K562 (cell line): ENCODE measurements around the gene PREX1. TPM values are rescaled to one million over a fixed set of nuclear protein-coding genes. Genes with fewer than 3 reads are reported as not detected.
A peak's percentile ranks its signal among the peaks of the same experiment; 100 is the strongest.

ENCODE experiments used
- ATAC-seq: fragments of 200-7000 bp; cut with Tn5 transposase; 3 replicates; pipeline ENCODE4 v1.9.1; 2020; ENCODE audit warnings: moderate library complexity
- BruUV-seq: library from RNA; stranded (reverse); fragments of 400-500 nt; replicated peaks from 2 replicates; lab custom pipeline; 2021; lab: Mats Ljungman, UMichigan
- CTCF ChIA-PET: fragments of 300-600 bp; formaldehyde crosslinking; extraction: SDS; loops from one replicate; lab custom pipeline; 2021; ENCODE audit warnings: low intra/inter-chr PET ratio; lab: Yijun Ruan, JAX
- POLR2A ChIA-PET: fragments of 300-600, 350-650 bp; sonication (Branson Sonifier 250); formaldehyde crosslinking; extraction: SDS; loops from one replicate; lab custom pipeline; 2021; ENCODE audit warnings: antibody characterized with exemption, inconsistent platforms; lab: Yijun Ruan, JAX
- DNase-seq, 4 experiments: peaks; one replicate each; pipeline versions ENCODE4 v3.0.0 to v3.0.0-alpha.2; 2011 to 2018; ENCODE audit warnings: low spot score in 3 of 4, mixed read lengths in 3 of 4; ENCODE audit errors: extremely low read depth in 1 of 4
- FAIRE-seq: peaks from 2 replicates; lab custom pipeline; 2011; peaks lifted over from hg19 to GRCh38; lab: Jason Lieb, UNC
- H2AFZ ChIP-seq: 2 replicates; pipeline ENCODE4 v1.6.0; 2011; ENCODE audit warnings: low read depth, low read length, control low read depth, inconsistent platforms
- H3K27ac ChIP-seq: fragments of 200-600 bp; 3 replicates; pipeline ENCODE4 v1.8.0; 2011; ENCODE audit warnings: low read depth, mild to moderate bottlenecking, control low read depth, inconsistent platforms, low read length, moderate library complexity, mixed read lengths; ENCODE audit errors: extremely low read depth
- H3K27me3 ChIP-seq, 2 experiments: fragments of 300-600 bp in 1 of 2; 2 replicates in 1 of 2; 3 replicates in 1 of 2; pipeline versions ENCODE4 v1.6.0 to v1.8.0; 2011; ENCODE audit warnings: inconsistent platforms in 2 of 2, low read length in 2 of 2, mild to moderate bottlenecking in 1 of 2, mixed read lengths in 1 of 2, moderate library complexity in 1 of 2; ENCODE audit not compliant: control insufficient read depth in 2 of 2, insufficient read depth in 2 of 2
- H3K36me3 ChIP-seq: fragments of 300-600 bp; 3 replicates; pipeline ENCODE4 v1.8.0; 2011; ENCODE audit warnings: mild to moderate bottlenecking, low read length, inconsistent platforms; ENCODE audit not compliant: control insufficient read depth, insufficient read depth
- H3K4me1 ChIP-seq, 2 experiments: fragments of 200-600 bp in 1 of 2; replicated peaks in 1 of 2; 2 replicates in 1 of 2; 3 replicates in 1 of 2; pipeline versions ENCODE4 v1.5.1 to v1.8.0; 2011; ENCODE audit warnings: inconsistent platforms in 2 of 2, low read length in 2 of 2, mild to moderate bottlenecking in 1 of 2, mixed read lengths in 1 of 2, moderate library complexity in 1 of 2; ENCODE audit not compliant: control insufficient read depth in 2 of 2, insufficient read depth in 2 of 2
- H3K4me2 ChIP-seq: 2 replicates; pipeline ENCODE4 v1.6.1; 2011; ENCODE audit warnings: low read length, control low read depth, inconsistent platforms, mixed read lengths; ENCODE audit not compliant: insufficient read depth
- H3K4me3 ChIP-seq: fragments of 200-600 bp; sonication (generic), shearing (Covaris generic); 2 replicates; pipeline ENCODE4 v1.5.1; 2016; ENCODE audit warnings: control low read depth, inconsistent platforms
- H3K79me2 ChIP-seq: fragments of 200-600 bp; 3 replicates; pipeline ENCODE4 v1.8.0; 2011; ENCODE audit warnings: low read length, inconsistent platforms; ENCODE audit not compliant: control insufficient read depth, insufficient read depth
- H3K9ac ChIP-seq, 2 experiments: 2 replicates each; pipeline versions ENCODE4 v1.6.0 to v1.6.1; 2011; ENCODE audit warnings: low read depth in 2 of 2, low read length in 2 of 2, control low read depth in 1 of 2, inconsistent platforms in 1 of 2, mild to moderate bottlenecking in 1 of 2, mixed read lengths in 1 of 2; ENCODE audit not compliant: insufficient read depth in 1 of 2
- H3K9me1 ChIP-seq: one replicate; pipeline ENCODE4 v1.6.0; 2011; ENCODE audit warnings: inconsistent platforms, mild to moderate bottlenecking, low read length, moderate library complexity; ENCODE audit not compliant: control insufficient read depth, insufficient read depth
- H3K9me3 ChIP-seq: replicated peaks from 2 replicates; pipeline ENCODE4 v1.5.1; 2011; ENCODE audit warnings: low read depth, low read length, inconsistent platforms; ENCODE audit not compliant: control insufficient read depth, insufficient read depth
- H4K20me1 ChIP-seq: replicated peaks from 2 replicates; pipeline ENCODE4 v1.6.1; 2011; ENCODE audit warnings: low read length, inconsistent platforms, mixed read lengths; ENCODE audit not compliant: control insufficient read depth, insufficient read depth
- CXXC5 ChIP-seq: fragments of 250-450 bp; sonication (Bioruptor Pico); IDR thresholded peaks from 2 replicates; pipeline ENCODE4 v1.8.0; 2022; ENCODE audit warnings: inconsistent platforms, mild to moderate bottlenecking, moderate library complexity
- POLR2A ChIP-seq: fragments of 450-650 bp; conservative IDR thresholded peaks from 2 replicates; pipeline ENCODE4 v1.6.1; 2016
- PTRF ChIP-seq: fragments of 450-650 bp; IDR thresholded peaks from 2 replicates; pipeline ENCODE4 v1.6.1; 2016; ENCODE audit warnings: mild to moderate bottlenecking, missing genetic modification characterization, missing compliant biosample characterization
- RBM25 ChIP-seq: fragments of 200-400 bp; formaldehyde crosslinking; IDR thresholded peaks from 2 replicates; pipeline ENCODE4 v1.6.1; 2018; ENCODE audit warnings: low read length, low read depth, moderate library complexity; ENCODE audit not compliant: severe bottlenecking
- TCFL5 ChIP-seq: fragments of 250-450 bp; sonication (Bioruptor Pico); conservative IDR thresholded peaks from 2 replicates; pipeline ENCODE4 v1.6.1; 2021; ENCODE audit warnings: mild to moderate bottlenecking, moderate library complexity, matching md5 sums
- THRB ChIP-seq: fragments of 450-650 bp; formaldehyde crosslinking; conservative IDR thresholded peaks from 2 replicates; pipeline ENCODE4 v1.4.0; 2022; ENCODE audit warnings: mild to moderate bottlenecking, missing genetic modification characterization
- ZFP36 ChIP-seq: fragments of 150-350 bp; IDR thresholded peaks from 2 replicates; pipeline ENCODE4 v1.6.1; 2018; ENCODE audit warnings: low read length, low read depth; ENCODE audit not compliant: partially characterized antibody
- whole genome bisulfite sequencing: fragments of 100-300 bp; shearing (Covaris generic); methylation state at CpG from one replicate; pipeline ENCODE4 v1.1.6; 2016; ENCODE audit warnings: low coverage, mixed read lengths; ENCODE audit not compliant: insufficient coverage; ENCODE audit errors: missing lambda C conversion rate; 5-methylcytosine and 5-hydroxymethylcytosine counted together
- in situ Hi-C: fragments of 300-500 bp; cut with MboI; formaldehyde crosslinking; loops from 4 replicates; pipeline ENCODE4 v1.15.0; 2018; ENCODE audit warnings: inconsistent platforms, mixed read lengths
- intact Hi-C: fragments of 100-400 bp; cut with micrococcal nuclease; formaldehyde crosslinking; loops from 2 replicates; pipeline ENCODE4 v1.14.2; 2022
- polyA plus RNA-seq, 8 experiments: library from polyadenylated mRNA; depleted of rRNA in 4 of 8; stranded (reverse) in 5 of 8; unstranded in 3 of 8; fragments of >200 nt; fragmentation: Nextera tagmentation in 2 of 8; fragmentation: Illumina TruSeq in 1 of 8; extraction: Ambion mirVana in 2 of 8; extraction: Trizol in 1 of 8; gene quantifications; 2 replicates each; pipeline versions ENCODE4 v1.2.1 to v1.2.3, GENCODE V29; 2011 to 2014; ENCODE audit warnings: inconsistent platforms in 1 of 8, missing spikeins in 1 of 8
- total RNA-seq, 7 experiments: library from RNA; depleted of rRNA in 6 of 7; stranded (reverse); fragments of >200 nt in 6 of 7; fragmentation: Illumina TruSeq in 2 of 7; extraction: Trizol in 2 of 7; gene quantifications; 2 replicates each; pipeline versions ENCODE4 v1.2.1 to v1.2.3, GENCODE V29; 2011 to 2021; ENCODE audit warnings: low replicate concordance in 1 of 7
- TF ChIP-seq, protein P1 (sequence below): fragments of 450-650 bp; formaldehyde crosslinking; IDR thresholded peaks from 2 replicates; pipeline ENCODE4 v1.4.0; 2022; ENCODE audit warnings: missing genetic modification characterization

PREX1 gene
- total and polyA plus RNA-seq, 9 of the 15 experiments (the other 6 are each of a cell fraction or from before 2014, with no cell fraction given) = 0.37 to 10.4 (median 4.8) TPM

GRCh38 chr20:48682529-48683363 is 145.1 kb downstream of the PREX1 start (continued):
- peak; percentile 15; the same call in 1 of the 2 replicates for TF ChIP-seq CXXC5 (CRISPR knock-in tag)
- TF ChIP-seq POLR2A = no peak
- TF ChIP-seq TCFL5 = no peak
- TF ChIP-seq PTRF (tag) = no peak
- TF ChIP-seq, protein P1, sequence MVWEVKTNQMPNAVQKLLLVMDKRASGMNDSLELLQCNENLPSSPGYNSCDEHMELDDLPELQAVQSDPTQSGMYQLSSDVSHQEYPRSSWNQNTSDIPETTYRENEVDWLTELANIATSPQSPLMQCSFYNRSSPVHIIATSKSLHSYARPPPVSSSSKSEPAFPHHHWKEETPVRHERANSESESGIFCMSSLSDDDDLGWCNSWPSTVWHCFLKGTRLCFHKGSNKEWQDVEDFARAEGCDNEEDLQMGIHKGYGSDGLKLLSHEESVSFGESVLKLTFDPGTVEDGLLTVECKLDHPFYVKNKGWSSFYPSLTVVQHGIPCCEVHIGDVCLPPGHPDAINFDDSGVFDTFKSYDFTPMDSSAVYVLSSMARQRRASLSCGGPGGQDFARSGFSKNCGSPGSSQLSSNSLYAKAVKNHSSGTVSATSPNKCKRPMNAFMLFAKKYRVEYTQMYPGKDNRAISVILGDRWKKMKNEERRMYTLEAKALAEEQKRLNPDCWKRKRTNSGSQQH (CRISPR knock-in tag) = no peak

DNA sequence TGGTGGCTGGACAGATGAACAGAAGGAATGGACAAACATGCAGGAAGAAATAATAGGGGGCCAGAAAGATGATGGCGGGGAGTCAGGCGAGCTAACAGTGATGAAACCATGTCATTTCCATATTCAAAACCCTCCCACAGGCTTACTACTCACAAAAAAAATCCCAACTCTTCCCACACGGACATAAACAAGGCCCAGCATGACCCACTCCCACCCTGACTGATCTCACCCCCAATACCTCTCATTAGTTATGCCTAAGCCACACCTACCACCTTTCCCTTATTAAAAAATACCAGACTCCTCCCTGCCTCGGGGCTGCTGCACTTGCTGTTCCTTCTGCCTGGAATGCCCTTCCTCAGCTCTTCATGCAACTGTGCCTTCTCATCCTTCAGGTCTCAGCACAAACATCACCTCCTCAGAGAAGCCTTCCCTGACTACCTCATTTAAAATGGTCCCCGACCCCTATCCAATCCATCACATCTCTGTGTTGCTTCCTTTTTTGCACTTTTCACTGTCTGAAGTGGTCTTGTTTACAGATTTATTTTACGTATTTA is 145.8 kb downstream of the PREX1 start:
- no peak overlapping the region for H3K4me2 ChIP-seq

More for the DNA sequence above, 145.8 kb downstream of the PREX1 start:
- 42% methylated on average over 6 of the region's 6 CpGs for WGBS
- FAIRE-seq (no peak), ATAC-seq (no peak), DNase-seq (no peak)
- Histone ChIP-seq H3K36me3 (peaks cover 2% of the 10 kb centered on the region; the same call in 1 of the 3 replicates), H3K9me3 (no peaks in the 10 kb centered on the region), H3K4me3 (no peak overlapping the region), H3K9ac (no peak overlapping the region), H3K27ac (no peak overlapping the region), H3K27me3 (no peaks in the 10 kb centered on the region; a peak in 1 of 5 replicates), H4K20me1 (peaks cover 28% of the 10 kb centered on the region), H3K79me2 (no peaks in the 10 kb centered on the region), H3K4me1 (peaks cover 21 to 30% of the 10 kb centered on the region in 2 experiments), H2AFZ (no peak overlapping the region), H3K9me1 (no peaks in the 10 kb centered on the region)
- BruUV-seq = no TSS peak
- CTCF ChIA-PET = no interaction called here
- TF ChIP-seq THRB (CRISPR knock-in tag) (no peak), ZFP36 (peak; percentile 87), RBM25 (peak; percentile 50)
- POLR2A ChIA-PET = interaction anchor here (0.6 kb wide), 3 partner anchors 15 to 274 kb away, joined by 3 read pairs; no protein-coding TSS in a partner anchor
- in situ Hi-C loops (no loop called here), intact Hi-C loops (no loop called here)
